DOHH2 (cell line): ENCODE results near the gene ZDHHC6.

Source experiments
- EZH2phosphoT487 ChIP-seq: fragments of 200-600 bp; sonication (generic); IDR thresholded peaks from 2 replicates; pipeline ENCODE4 v1.6.1; 2017; ENCODE audit warnings: borderline replicate concordance, mild to moderate bottlenecking, antibody characterized with exemption, low read length, moderate library complexity, mixed read lengths
- TF ChIP-seq, protein P1 (sequence below): fragments of 200-600 bp; sonication (generic); IDR thresholded peaks from one replicate; pipeline ENCODE4 v1.5.1; 2014; ENCODE audit warnings: antibody characterized with exemption, mild to moderate bottlenecking, low read depth, low read length; ENCODE audit not compliant: poor library complexity, severe bottlenecking

DNA sequence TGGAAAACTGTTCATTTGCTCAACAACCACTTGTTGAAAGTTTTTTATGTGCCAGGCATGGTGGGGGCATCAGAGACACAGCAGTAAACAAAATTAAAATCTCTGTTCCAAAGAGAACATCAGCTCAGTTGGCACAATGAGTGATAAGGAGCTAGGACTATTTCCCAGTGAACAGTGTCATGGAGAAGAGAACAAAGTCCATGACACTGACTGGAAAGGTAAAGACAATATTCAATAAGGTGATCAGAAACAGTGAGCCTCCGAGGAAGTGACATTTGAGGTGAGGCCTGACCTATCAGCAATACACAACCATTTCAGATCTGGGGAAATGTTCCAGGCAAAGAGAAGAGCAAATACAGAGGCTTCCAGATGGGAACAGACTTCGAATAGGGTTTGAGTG is 58.2 kb downstream of the ZDHHC6 start:
- TF ChIP-seq, protein P1, sequence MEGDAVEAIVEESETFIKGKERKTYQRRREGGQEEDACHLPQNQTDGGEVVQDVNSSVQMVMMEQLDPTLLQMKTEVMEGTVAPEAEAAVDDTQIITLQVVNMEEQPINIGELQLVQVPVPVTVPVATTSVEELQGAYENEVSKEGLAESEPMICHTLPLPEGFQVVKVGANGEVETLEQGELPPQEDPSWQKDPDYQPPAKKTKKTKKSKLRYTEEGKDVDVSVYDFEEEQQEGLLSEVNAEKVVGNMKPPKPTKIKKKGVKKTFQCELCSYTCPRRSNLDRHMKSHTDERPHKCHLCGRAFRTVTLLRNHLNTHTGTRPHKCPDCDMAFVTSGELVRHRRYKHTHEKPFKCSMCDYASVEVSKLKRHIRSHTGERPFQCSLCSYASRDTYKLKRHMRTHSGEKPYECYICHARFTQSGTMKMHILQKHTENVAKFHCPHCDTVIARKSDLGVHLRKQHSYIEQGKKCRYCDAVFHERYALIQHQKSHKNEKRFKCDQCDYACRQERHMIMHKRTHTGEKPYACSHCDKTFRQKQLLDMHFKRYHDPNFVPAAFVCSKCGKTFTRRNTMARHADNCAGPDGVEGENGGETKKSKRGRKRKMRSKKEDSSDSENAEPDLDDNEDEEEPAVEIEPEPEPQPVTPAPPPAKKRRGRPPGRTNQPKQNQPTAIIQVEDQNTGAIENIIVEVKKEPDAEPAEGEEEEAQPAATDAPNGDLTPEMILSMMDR = no peak
- TF ChIP-seq EZH2phosphoT487 = no peak
